HepG2 (cell line): ENCODE data around the gene DNALI1. TPM values are rescaled to one million over a fixed set of nuclear protein-coding genes. Genes with fewer than 3 reads are reported as not detected.
A peak's percentile ranks its signal among the peaks of the same experiment; 100 is the strongest.

Experiments used
- ARHGAP35 ChIP-seq: sonication (generic); formaldehyde crosslinking; IDR thresholded peaks from 2 replicates; pipeline ENCODE4 v1.9.0; 2022; ENCODE audit warnings: mild to moderate bottlenecking, inconsistent platforms, moderate library complexity, missing genetic modification reagents, borderline replicate concordance
- ARNT2 ChIP-seq: sonication (generic); formaldehyde crosslinking; IDR thresholded peaks from 2 replicates; pipeline ENCODE4 v1.8.0; 2022; ENCODE audit warnings: mild to moderate bottlenecking, low read depth, missing genetic modification reagents, moderate library complexity
- CENPT ChIP-seq: sonication (generic); formaldehyde crosslinking; IDR thresholded peaks from 2 replicates; pipeline ENCODE4 v1.8.0; 2022; ENCODE audit warnings: low read depth, mild to moderate bottlenecking, moderate library complexity, missing genetic modification reagents
- CREBL2 ChIP-seq: sonication (generic); formaldehyde crosslinking; IDR thresholded peaks from 2 replicates; pipeline ENCODE4 v1.8.1; 2023; ENCODE audit warnings: missing genetic modification reagents, mild to moderate bottlenecking, borderline replicate concordance
- DMAP1 ChIP-seq: IDR thresholded peaks from 2 replicates; pipeline ENCODE4 v1.6.1; 2016
- E2F5 ChIP-seq: sonication (generic); formaldehyde crosslinking; conservative IDR thresholded peaks from 2 replicates; pipeline ENCODE4 v1.4.0; 2020; ENCODE audit warnings: missing genetic modification reagents
- HNF1A ChIP-seq, 2 experiments: sonication (generic) in 1 of 2; formaldehyde crosslinking in 1 of 2; IDR thresholded peaks; 2 replicates each; pipeline versions ENCODE4 v1.4.0 to v1.6.1; 2016 to 2020; ENCODE audit warnings: borderline replicate concordance in 1 of 2, low read depth in 1 of 2, mild to moderate bottlenecking in 1 of 2, missing genetic modification reagents in 1 of 2
- HOXA3 ChIP-seq: sonication (generic); formaldehyde crosslinking; IDR thresholded peaks from 2 replicates; pipeline ENCODE4 v1.5.0; 2020; ENCODE audit warnings: missing genetic modification reagents
- IRF1 ChIP-seq: sonication (generic); formaldehyde crosslinking; IDR thresholded peaks from 2 replicates; pipeline ENCODE4 v1.4.0; 2020; ENCODE audit warnings: low read depth, mild to moderate bottlenecking, missing genetic modification reagents
- MAFF ChIP-seq: IDR thresholded peaks from 2 replicates; pipeline ENCODE4 v1.6.1; 2011; ENCODE audit warnings: low read depth, low read length, improper control_type of control experiment
- PHF21A ChIP-seq: sonication (generic); formaldehyde crosslinking; IDR thresholded peaks from 2 replicates; pipeline ENCODE4 v1.5.0; 2020; ENCODE audit warnings: mild to moderate bottlenecking, missing genetic modification reagents
- SPEN ChIP-seq: sonication (generic); formaldehyde crosslinking; IDR thresholded peaks from 2 replicates; pipeline ENCODE4 v1.5.1; 2020; ENCODE audit warnings: low read depth, mild to moderate bottlenecking, missing genetic modification reagents
- TBL1XR1 ChIP-seq: fragments of 150-350 bp; IDR thresholded peaks from 2 replicates; pipeline ENCODE4 v1.6.1; 2014; ENCODE audit warnings: borderline replicate concordance, low read length; ENCODE audit not compliant: partially characterized antibody
- TMF1 ChIP-seq: sonication (generic); formaldehyde crosslinking; IDR thresholded peaks from 2 replicates; pipeline ENCODE4 v1.8.1; 2022; ENCODE audit warnings: low read depth, missing genetic modification reagents
- ZMYM2 ChIP-seq: sonication (generic); formaldehyde crosslinking; IDR thresholded peaks from 2 replicates; pipeline ENCODE4 v1.8.0; 2022; ENCODE audit warnings: mild to moderate bottlenecking, missing genetic modification reagents
- ZNF12 ChIP-seq: sonication (generic); formaldehyde crosslinking; IDR thresholded peaks from 2 replicates; pipeline ENCODE4 v1.5.0; 2020; ENCODE audit warnings: missing genetic modification reagents
- ZNF512 ChIP-seq: sonication (generic); formaldehyde crosslinking; IDR thresholded peaks from 2 replicates; pipeline ENCODE4 v1.4.0; 2020; ENCODE audit warnings: mild to moderate bottlenecking, missing genetic modification reagents
- ZNF607 ChIP-seq: sonication (generic); formaldehyde crosslinking; IDR thresholded peaks from 2 replicates; pipeline ENCODE4 v1.5.1; 2020; ENCODE audit warnings: missing genetic modification reagents, mild to moderate bottlenecking, borderline replicate concordance
- ZNF629 ChIP-seq: sonication (generic); formaldehyde crosslinking; conservative IDR thresholded peaks from 2 replicates; pipeline ENCODE4 v1.5.0; 2020; ENCODE audit warnings: missing genetic modification reagents
- ZNF674 ChIP-seq: sonication (generic); formaldehyde crosslinking; IDR thresholded peaks from 2 replicates; pipeline ENCODE4 v1.5.0; 2020; ENCODE audit warnings: low read depth, mild to moderate bottlenecking, missing genetic modification reagents
- ZNF782 ChIP-seq: sonication (generic); formaldehyde crosslinking; IDR thresholded peaks from 2 replicates; pipeline ENCODE4 v1.4.0; 2020; ENCODE audit warnings: missing genetic modification reagents, mild to moderate bottlenecking, borderline replicate concordance
- polyA plus RNA-seq, 8 experiments: library from polyadenylated mRNA; depleted of rRNA in 3 of 8; stranded (reverse) in 7 of 8; unstranded in 1 of 8; fragments of >200 nt; fragmentation: Illumina TruSeq in 4 of 8; extraction: Trizol in 4 of 8; gene quantifications; 2 replicates each; pipeline versions ENCODE4 v1.2.1 to v1.2.3, GENCODE V29; 2011 to 2016; ENCODE audit warnings: low read depth in 4 of 8, missing spikeins in 1 of 8, mixed read lengths in 1 of 8; ENCODE audit not compliant: insufficient read depth in 1 of 8
- total RNA-seq, 5 experiments: library from RNA; depleted of rRNA; stranded (reverse); fragments of >200 nt; fragmentation: Illumina TruSeq; extraction: Trizol; gene quantifications; 2 replicates each; pipeline ENCODE4 v1.2.3, GENCODE V29; 2016; ENCODE audit warnings: low read depth in 1 of 5

The DNALI1 gene
- total and polyA plus RNA-seq, 2 of the 13 experiments (the other 11 are each of a cell fraction or from before 2014, with no cell fraction given) = 0.42 to 0.70 TPM

- TF ChIP-seq HNF1A (IDR thresholded peaks at IDR 0.05; ENCODE audit: low read depth) (no peak), HNF1A (CRISPR knock-in tag; IDR thresholded peaks at IDR 0.05; ENCODE audit: borderline replicate concordance) (peak; percentile 69; the same call in 1 of the 2 replicates), ZNF674 (CRISPR knock-in tag) (peak; percentile 98), TBL1XR1 (no peak), ZMYM2 (CRISPR knock-in tag) (no peak), ARHGAP35 (no peak; the same call in 1 of the 2 replicates), MAFF (no peak), SPEN (CRISPR knock-in tag) (peak; percentile 84; the same call in 1 of the 2 replicates), IRF1 (no peak), CREBL2 (CRISPR knock-in tag) (no peak), ZNF607 (CRISPR knock-in tag) (peak; percentile 83), DMAP1 (CRISPR knock-in tag) (peak; percentile 97), ZNF512 (CRISPR knock-in tag) (no peak), TMF1 (CRISPR knock-in tag) (no peak), ZNF12 (0 out of 2 replicates have a peak, but pooled peaks have one; percentile 30), PHF21A (CRISPR knock-in tag) (peak; percentile 36; the same call in 1 of the 2 replicates), ZNF629 (CRISPR knock-in tag) (no peak), HOXA3 (peak; percentile 91), E2F5 (CRISPR knock-in tag) (peak; percentile 43; the same call in 1 of the 2 replicates), ARNT2 (CRISPR knock-in tag) (peak; percentile 77; the same call in 1 of the 2 replicates), CENPT (CRISPR knock-in tag) (no peak), ZNF782 (CRISPR knock-in tag) (no peak)
Measured at GRCh38 chr1:37595440-37596181, 38.9 kb downstream of the DNALI1 start, which contains the start of gene GNL2 (continued).
